AG09319 (cell line): ENCODE results near the gene TBC1D3B.

ENCODE experiments used
- DNase-seq: peaks from one replicate; pipeline ENCODE4 v3.0.0-alpha.2; 2010; ENCODE audit warnings: low read depth; ENCODE audit errors: extremely low read depth
- TF ChIP-seq, protein P1 (sequence below): IDR thresholded peaks from 2 replicates; pipeline ENCODE4 v1.5.1; 2011; ENCODE audit warnings: low read depth, mild to moderate bottlenecking, inconsistent platforms, low read length, moderate library complexity

The TBC1D3B gene

DNA sequence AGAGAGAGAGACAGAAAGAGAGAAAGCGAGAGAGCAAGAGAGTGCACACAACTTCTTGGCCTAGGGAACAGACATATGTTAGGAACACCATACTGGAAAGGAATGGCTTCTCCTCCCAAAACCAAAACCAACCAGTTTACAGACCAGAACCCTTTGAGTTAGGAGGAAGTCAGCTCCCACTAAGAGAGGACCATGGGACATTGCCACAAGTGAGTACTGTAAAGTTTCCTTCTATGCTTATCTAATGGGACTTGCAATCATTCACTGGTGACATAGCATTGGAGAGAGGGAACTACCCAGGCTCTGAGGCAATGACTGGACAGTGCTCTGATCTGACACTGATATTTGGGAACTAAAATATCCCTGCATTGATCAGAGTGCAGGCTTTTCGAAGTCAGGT is 32.4 kb downstream of the TBC1D3B start:
- TF ChIP-seq, protein P1, sequence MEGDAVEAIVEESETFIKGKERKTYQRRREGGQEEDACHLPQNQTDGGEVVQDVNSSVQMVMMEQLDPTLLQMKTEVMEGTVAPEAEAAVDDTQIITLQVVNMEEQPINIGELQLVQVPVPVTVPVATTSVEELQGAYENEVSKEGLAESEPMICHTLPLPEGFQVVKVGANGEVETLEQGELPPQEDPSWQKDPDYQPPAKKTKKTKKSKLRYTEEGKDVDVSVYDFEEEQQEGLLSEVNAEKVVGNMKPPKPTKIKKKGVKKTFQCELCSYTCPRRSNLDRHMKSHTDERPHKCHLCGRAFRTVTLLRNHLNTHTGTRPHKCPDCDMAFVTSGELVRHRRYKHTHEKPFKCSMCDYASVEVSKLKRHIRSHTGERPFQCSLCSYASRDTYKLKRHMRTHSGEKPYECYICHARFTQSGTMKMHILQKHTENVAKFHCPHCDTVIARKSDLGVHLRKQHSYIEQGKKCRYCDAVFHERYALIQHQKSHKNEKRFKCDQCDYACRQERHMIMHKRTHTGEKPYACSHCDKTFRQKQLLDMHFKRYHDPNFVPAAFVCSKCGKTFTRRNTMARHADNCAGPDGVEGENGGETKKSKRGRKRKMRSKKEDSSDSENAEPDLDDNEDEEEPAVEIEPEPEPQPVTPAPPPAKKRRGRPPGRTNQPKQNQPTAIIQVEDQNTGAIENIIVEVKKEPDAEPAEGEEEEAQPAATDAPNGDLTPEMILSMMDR = no peak

DNA sequence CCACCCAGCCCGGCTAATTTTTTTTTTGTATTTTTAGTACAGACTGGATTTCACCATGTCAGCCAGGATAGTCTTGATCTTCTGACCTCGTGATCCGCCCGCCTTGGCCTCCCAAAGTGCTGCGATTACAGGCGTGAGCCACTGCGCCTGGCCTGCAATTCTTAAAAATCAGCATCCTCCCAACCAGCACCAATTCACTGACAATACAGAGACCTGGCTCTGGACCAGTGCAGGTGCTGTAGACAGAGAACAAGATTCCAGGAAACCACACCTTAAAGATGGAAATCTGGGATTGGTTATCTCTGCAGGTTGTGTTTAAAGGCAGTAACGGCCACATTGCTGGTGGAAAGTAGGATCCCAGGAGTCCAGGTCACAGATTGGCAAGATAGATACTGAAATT is 33.6 kb downstream of the TBC1D3B start:
- TF ChIP-seq, protein P1 = no peak
- DNase-seq = no peak

More for the DNA sequence above, 32.4 kb downstream of the TBC1D3B start:
- DNase-seq = no peak

DNA sequence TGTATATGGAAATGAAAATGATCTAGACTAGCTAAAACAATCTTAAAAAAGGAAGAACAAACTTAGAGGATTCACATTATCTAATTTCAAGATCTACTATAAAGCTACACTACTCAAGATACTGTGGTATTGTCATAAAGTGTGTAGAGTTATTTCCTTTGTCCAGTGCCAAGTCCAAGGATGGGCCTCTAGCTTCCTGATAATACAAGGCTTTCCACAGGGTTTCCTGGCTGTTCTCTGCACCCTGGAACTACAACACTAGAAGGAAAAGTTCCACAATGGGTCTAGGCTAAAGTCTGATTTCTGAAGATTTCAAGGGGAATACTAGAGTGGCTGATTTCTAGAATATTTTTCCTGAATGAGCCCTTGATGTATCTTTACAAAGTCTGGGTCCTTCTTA is 34.2 kb downstream of the TBC1D3B start:
- TF ChIP-seq, protein P1 = no peak
- no peak for DNase-seq

DNA sequence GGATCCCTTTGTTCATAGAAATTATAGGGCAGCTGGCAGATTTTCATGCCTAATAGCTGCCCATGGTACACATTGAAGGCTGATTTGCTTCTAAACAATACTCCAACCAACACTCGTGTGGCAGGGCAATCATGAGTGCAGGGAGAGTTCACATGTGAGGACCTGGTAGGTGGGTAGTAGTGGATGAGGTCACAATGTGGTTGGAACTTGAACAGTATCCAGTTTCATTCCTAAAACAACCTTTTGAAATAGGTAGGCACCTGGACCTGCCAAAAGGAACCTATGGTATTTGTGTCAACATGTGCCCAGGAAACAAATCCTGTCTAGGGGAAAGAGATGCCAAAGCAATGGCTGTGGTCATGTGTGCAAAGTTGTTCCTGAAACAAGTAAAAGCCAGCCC is 40.0 kb downstream of the TBC1D3B start:
- TF ChIP-seq, protein P1 = no peak
- no peak for DNase-seq

DNA sequence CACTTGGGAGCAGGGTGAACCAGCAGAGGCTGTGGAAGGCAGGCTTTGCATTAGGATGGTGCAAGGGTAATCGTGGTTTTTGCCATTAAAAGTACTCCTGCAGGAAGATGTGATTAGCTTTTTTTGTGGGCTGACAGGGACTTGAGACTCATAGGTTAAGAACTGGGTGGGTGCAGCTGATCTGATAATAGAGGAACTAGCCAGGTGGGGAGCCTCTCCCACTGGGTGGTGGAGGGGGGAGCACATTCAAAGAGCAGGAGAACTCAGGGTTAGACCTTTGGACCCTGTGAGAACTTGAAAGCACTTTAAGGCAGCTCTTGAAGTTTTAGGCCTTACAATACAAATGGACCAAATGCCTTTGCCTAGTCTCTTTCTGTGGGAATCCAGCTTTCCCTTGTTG is 40.4 kb downstream of the TBC1D3B start:
- TF ChIP-seq, protein P1 = no peak
- DNase-seq = no peak

DNA sequence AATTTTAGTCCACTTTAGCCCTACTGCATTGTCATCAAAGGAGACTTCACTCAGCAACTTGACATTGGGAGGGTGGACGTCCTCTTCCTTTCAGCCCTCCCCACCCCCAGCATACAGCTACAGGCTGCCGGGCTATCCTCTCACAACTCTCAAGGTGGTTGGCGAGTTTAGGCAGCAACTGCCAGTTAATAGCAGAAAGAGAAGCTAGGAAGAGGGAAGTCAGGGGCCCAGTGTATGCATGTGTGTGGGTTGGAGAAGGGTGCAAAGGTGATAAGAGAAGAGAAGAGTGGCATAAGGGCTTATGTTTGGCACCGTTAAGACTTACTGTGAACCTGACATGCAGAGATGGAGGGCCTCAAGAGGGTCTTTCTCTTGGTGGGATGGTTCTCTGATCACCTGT is 41.0 kb downstream of the TBC1D3B start:
- TF ChIP-seq, protein P1 = no peak
- DNase-seq = no peak

DNA sequence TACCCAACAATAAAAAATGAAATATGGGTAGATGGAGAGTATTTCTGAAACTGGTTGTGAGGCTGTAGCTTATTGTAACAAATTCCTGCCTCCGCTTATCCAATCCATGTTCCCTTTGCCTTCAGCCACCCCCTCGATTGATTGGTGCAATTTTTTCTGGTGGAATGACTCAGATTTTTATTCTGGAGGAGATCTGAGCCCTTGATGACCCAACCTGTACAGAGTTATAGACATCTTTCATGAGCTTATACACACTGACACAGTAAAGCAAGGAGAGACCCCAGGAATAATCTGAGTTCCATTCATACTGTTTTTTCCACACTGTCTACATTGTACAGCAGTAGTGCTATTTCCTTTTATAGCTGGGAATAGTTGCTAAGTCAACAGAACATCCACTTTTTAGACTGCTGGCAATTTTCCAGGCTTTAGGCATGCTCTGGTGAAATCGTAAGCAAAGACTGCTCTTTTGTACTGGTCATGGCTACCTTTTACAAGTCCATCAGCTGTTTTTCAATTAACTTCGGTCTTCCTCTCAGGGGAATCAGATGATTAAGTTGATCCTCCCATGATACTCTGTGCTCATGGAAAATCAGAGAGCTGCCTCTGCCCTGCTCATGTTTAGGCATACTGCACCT is 42.7 kb downstream of the TBC1D3B start:
- no peak for DNase-seq
- TF ChIP-seq, protein P1 = no peak
